ENCODE results near the gene DCANP1. TPM values are rescaled to one million over a fixed set of nuclear protein-coding genes. Genes with fewer than 3 reads are reported as not detected.

Gene DCANP1
- total RNA-seq, 1 donor from 2014 or later: not detected

GRCh38 chr5:135456238-135457099, 9.3 kb upstream of the DCANP1 start:
- no peak for DNase-seq

- DNase-seq: no peak
Measured at GRCh38 chr5:135455876-135456237, 8.7 kb upstream of the DCANP1 start.

GRCh38 chr5:135454946-135455345, 7.8 kb upstream of the DCANP1 start:
- no peak for DNase-seq

GRCh38 chr5:135453613-135454012, 6.5 kb upstream of the DCANP1 start:
- DNase-seq: no peak

- no peak for DNase-seq
Measured at GRCh38 chr5:135452321-135453030, 5.3 kb upstream of the DCANP1 start, which contains the start of gene TIFAB. TSS of gene TIFAB (minus strand) at chr5:135452351. CDS start at chr5:135449939, 2,412 bp downstream.

- DNase-seq: no peak
Measured at GRCh38 chr5:135451581-135452320, 4.6 kb upstream of the DCANP1 start.

GRCh38 chr5:135450952-135451351, 3.8 kb upstream of the DCANP1 start:
- no peak for DNase-seq

- no peak for DNase-seq
Measured at GRCh38 chr5:135450336-135450735, 3.2 kb upstream of the DCANP1 start.

- DNase-seq: no peak
Measured at GRCh38 chr5:135449644-135450043, 2.5 kb upstream of the DCANP1 start.

- no peak for DNase-seq
Measured at GRCh38 chr5:135448791-135449507, 1.8 kb upstream of the DCANP1 start.

- DNase-seq: no peak
Measured at GRCh38 chr5:135448071-135448739, 1.1 kb upstream of the DCANP1 start.

GRCh38 chr5:135446615-135447014, 533 bp downstream of the DCANP1 start:
- DNase-seq: peak; percentile 19

- DNase-seq: no peak
Measured at GRCh38 chr5:135446206-135446605, 942 bp downstream of the DCANP1 start.

GRCh38 chr5:135445306-135445985, 1.7 kb downstream of the DCANP1 start:
- DNase-seq: no peak

- no peak for DNase-seq
Measured at GRCh38 chr5:135444881-135445280, 2.3 kb downstream of the DCANP1 start.

- no peak for DNase-seq
Measured at GRCh38 chr5:135444360-135444759, 2.8 kb downstream of the DCANP1 start.

- DNase-seq: peak; percentile 54
Measured at GRCh38 chr5:135443161-135443960, 3.8 kb downstream of the DCANP1 start.

GRCh38 chr5:135442431-135443160, 4.6 kb downstream of the DCANP1 start:
- no peak for DNase-seq

- DNase-seq: no peak
Measured at GRCh38 chr5:135441919-135442318, 5.2 kb downstream of the DCANP1 start.

Data from skin of body (tissue), 2 donors.